Endothelial cell (in vitro differentiated cells): ENCODE data around the gene WRNIP1. TPM values are rescaled to one million over a fixed set of nuclear protein-coding genes. Genes with fewer than 3 reads are reported as not detected.
A peak's percentile ranks its signal among the peaks of the same experiment; 100 is the strongest.

Experiments
- DNase-seq: peaks from one replicate; pipeline ENCODE4 v3.0.0; 2021; ENCODE audit warnings: low spot score
- H3K27ac Mint-ChIP-seq: one replicate; pipeline ENCODE4 v1.8.0; 2021; ENCODE audit warnings: mixed read lengths, inconsistent platforms; ENCODE audit not compliant: unreplicated experiment
- H3K27me3 Mint-ChIP-seq: one replicate; pipeline ENCODE4 v1.8.0; 2021; ENCODE audit warnings: mild to moderate bottlenecking, moderate library complexity, mixed read lengths, inconsistent platforms; ENCODE audit not compliant: unreplicated experiment
- H3K36me3 Mint-ChIP-seq: one replicate; pipeline ENCODE4 v1.8.0; 2021; ENCODE audit warnings: mild to moderate bottlenecking, low read depth, mixed read lengths, inconsistent platforms; ENCODE audit not compliant: unreplicated experiment
- H3K4me1 Mint-ChIP-seq: one replicate; pipeline ENCODE4 v1.8.0; 2021; ENCODE audit warnings: mild to moderate bottlenecking, mixed read lengths, inconsistent platforms; ENCODE audit not compliant: unreplicated experiment
- H3K4me3 Mint-ChIP-seq: one replicate; pipeline ENCODE4 v1.8.0; 2021; ENCODE audit warnings: mild to moderate bottlenecking, mixed read lengths, inconsistent platforms; ENCODE audit not compliant: unreplicated experiment
- H3K9me3 Mint-ChIP-seq: one replicate; pipeline ENCODE4 v1.8.0; 2021; ENCODE audit warnings: mixed read lengths, inconsistent platforms; ENCODE audit not compliant: unreplicated experiment
- total RNA-seq: library from RNA; stranded (reverse); fragmentation: NEBNext Ultra II Directional; extraction: Animal tissue kit (Norgen Biotek cat#: 25700); gene quantifications from one replicate; pipeline ENCODE4 v1.2.1, GENCODE V29; 2021; ENCODE audit not compliant: unreplicated experiment
- TF ChIP-seq, protein P1 (sequence below): fragments of 200-600 bp; sonication (generic); IDR thresholded peaks from one replicate; pipeline ENCODE4 v1.5.0; 2021; ENCODE audit warnings: antibody characterized with exemption; ENCODE audit not compliant: unreplicated experiment

WRNIP1 gene
- total RNA-seq, 1 donor from 2014 or later = 48.6 TPM

DNA sequence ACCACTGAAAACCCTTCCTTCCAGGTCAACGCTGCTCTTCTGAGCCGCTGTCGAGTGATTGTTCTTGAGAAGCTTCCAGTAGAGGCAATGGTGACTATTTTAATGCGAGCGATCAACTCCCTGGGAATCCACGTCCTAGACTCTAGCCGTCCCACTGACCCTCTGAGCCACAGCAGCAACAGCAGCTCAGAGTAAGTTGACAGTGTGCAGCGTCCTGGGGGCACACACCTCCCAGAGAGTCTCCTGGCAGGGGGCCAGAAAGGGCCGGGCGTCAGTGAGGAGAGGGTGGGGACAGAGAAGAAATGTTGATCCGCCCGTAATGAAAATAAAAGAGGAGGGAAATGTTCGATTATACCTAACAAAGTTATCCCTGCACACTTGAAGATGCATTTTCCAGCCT lies 5.0 kb downstream of the WRNIP1 start:
- Mint-ChIP-seq H3K36me3 (peaks cover 14% of the 10 kb centered on the region), H3K4me3 (peak overlapping the region; percentile 56), H3K27me3 (peaks cover 8% of the 10 kb centered on the region), H3K27ac (no peak overlapping the region), H3K9me3 (no peaks in the 10 kb centered on the region), H3K4me1 (peaks cover 32% of the 10 kb centered on the region)
- TF ChIP-seq, protein P1, sequence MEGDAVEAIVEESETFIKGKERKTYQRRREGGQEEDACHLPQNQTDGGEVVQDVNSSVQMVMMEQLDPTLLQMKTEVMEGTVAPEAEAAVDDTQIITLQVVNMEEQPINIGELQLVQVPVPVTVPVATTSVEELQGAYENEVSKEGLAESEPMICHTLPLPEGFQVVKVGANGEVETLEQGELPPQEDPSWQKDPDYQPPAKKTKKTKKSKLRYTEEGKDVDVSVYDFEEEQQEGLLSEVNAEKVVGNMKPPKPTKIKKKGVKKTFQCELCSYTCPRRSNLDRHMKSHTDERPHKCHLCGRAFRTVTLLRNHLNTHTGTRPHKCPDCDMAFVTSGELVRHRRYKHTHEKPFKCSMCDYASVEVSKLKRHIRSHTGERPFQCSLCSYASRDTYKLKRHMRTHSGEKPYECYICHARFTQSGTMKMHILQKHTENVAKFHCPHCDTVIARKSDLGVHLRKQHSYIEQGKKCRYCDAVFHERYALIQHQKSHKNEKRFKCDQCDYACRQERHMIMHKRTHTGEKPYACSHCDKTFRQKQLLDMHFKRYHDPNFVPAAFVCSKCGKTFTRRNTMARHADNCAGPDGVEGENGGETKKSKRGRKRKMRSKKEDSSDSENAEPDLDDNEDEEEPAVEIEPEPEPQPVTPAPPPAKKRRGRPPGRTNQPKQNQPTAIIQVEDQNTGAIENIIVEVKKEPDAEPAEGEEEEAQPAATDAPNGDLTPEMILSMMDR = no peak
- DNase-seq = no peak

DNA sequence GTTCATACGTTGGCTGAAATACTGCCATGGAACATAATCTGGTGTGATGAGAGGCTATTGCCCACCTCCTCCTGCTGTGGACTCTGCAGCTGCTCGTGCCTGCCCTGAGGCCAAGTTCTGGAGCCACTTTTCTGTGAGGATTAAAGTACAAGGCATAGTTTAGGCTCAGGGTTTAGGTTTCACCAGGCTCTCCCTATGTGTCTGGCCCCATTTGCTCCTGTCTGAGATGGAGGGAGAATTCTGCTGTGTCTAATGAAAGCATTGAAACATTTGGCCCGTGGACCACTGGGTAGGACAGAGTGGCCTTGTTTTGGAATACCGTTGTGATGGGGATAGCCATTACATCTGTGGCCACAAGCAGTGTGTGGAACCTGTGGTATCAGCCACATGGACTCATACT lies 5.9 kb downstream of the WRNIP1 start:
- Mint-ChIP-seq H3K36me3 (peaks cover 16% of the 10 kb centered on the region), H3K27ac (no peak overlapping the region), H3K4me1 (peaks cover 35% of the 10 kb centered on the region), H3K4me3 (no peak overlapping the region), H3K27me3 (peaks cover 8% of the 10 kb centered on the region), H3K9me3 (no peaks in the 10 kb centered on the region)
- DNase-seq = no peak
- TF ChIP-seq, protein P1 = no peak

DNA sequence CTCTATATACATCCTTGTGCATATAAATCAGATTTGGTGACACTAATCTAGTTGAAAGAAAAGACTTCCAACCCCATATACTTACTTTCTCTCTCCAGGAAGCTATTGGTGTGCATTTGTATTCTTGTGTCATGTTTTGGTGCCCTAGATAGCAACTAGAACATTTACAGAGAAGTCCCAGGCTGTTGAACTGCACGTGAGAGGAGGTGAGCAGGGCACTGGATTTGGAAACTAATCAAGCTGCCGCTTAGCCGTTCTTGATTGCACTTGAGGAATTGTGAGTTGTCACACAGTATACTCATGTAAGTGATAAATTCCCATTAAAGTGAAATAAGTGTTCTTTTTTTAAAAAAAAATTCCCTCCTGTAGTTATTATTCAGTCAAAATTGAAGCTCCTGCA lies 7.6 kb downstream of the WRNIP1 start:
- peaks cover 39% of the 10 kb centered on the region for H3K4me1 Mint-ChIP-seq
- H3K4me3 Mint-ChIP-seq = no peak overlapping the region
- H3K36me3 Mint-ChIP-seq = peaks cover 16% of the 10 kb centered on the region

DNA sequence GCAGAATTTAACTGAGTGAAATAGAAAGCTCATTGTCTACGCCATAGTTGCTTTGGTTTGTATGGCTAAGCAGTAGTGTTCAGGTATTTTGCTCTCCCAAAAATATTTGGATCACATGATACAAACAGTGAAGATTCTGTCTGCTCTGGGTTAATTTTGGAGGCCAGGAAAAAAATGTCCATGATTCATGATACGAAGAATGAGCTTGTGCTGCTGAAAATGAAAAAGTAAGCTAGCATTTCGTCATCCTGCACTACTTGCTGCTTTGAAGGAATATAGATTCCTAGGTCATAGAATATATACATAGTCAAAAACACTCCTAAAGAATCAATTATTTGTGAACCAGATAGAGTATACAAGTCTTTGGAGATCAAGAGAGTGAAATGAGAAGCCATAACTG lies 8.3 kb downstream of the WRNIP1 start:
- peaks cover 16% of the 10 kb centered on the region for H3K36me3 Mint-ChIP-seq
- H3K9me3 Mint-ChIP-seq = no peaks in the 10 kb centered on the region
- DNase-seq = no peak
- H3K27me3 Mint-ChIP-seq = peaks cover 4% of the 10 kb centered on the region
- peaks cover 33% of the 10 kb centered on the region for H3K4me1 Mint-ChIP-seq
- no peak overlapping the region for H3K4me3 Mint-ChIP-seq
- H3K27ac Mint-ChIP-seq = no peak overlapping the region
- TF ChIP-seq, protein P1 = no peak

More for the DNA sequence above, 7.6 kb downstream of the WRNIP1 start:
- Mint-ChIP-seq H3K9me3 (no peaks in the 10 kb centered on the region), H3K27me3 (peaks cover 4% of the 10 kb centered on the region), H3K27ac (no peak overlapping the region)
- DNase-seq = no peak
- TF ChIP-seq, protein P1 = no peak

DNA sequence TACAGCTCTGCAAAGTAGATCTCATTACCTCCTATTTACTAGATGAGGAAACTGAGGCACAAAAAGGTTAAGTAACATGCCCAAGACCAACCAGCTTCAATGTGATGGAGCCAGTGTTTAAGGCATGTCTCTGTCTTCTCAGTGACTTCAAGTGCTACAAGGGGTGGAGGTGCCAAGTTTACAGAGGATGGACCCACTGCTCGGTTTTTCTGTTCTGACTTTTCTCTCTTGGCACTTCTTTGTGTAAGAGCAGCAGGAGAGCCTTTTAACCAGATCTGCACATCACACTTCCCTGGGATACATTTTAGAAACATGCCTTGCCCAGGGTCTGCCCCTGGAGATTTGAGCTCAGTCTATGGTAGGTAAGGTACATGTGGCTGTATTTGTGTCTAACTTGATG lies 9.8 kb downstream of the WRNIP1 start:
- no peak for DNase-seq
- H3K27ac Mint-ChIP-seq = no peak overlapping the region
- H3K27me3 Mint-ChIP-seq = peaks cover 3% of the 10 kb centered on the region
- no peaks in the 10 kb centered on the region for H3K9me3 Mint-ChIP-seq
- TF ChIP-seq, protein P1 = no peak
- no peak overlapping the region for H3K4me3 Mint-ChIP-seq
- H3K4me1 Mint-ChIP-seq = peaks cover 25% of the 10 kb centered on the region
- H3K36me3 Mint-ChIP-seq = peaks cover 23% of the 10 kb centered on the region
